Measurements from ENCODE around the gene ANKS1B. TPM values are rescaled to one million over a fixed set of nuclear protein-coding genes. Genes with fewer than 3 reads are reported as not detected.

Gene ANKS1B
- polyA plus RNA-seq, 3 donors: not detected

- 100% methylated on average over 1 of the region's 3 CpGs for WGBS (ENCODE audit: insufficient coverage)
- intact Hi-C loops (cut with micrococcal nuclease): no loop called here
- H3K9me3 ChIP-seq (replicated peaks in 1 of 2; ENCODE audit: control insufficient read depth in 1 of 2, insufficient read depth in 1 of 2, low read length in 2 of 2): no peaks in the 10 kb centered on the region
- H3K9ac ChIP-seq (ENCODE audit: insufficient read depth, low read length, poor library complexity, severe bottlenecking): no peak overlapping the region
- Mint-ChIP-seq H3K27ac (no peak overlapping the region), H3K27me3 (ENCODE audit: low read depth in 3 of 3) (peaks cover 4 to 15% (median 7%) of the 10 kb centered on the region in 3 donors), H3K4me1 (no peaks in the 10 kb centered on the region), H3K36me3 (no peaks in the 10 kb centered on the region), H3K4me3 (no peak overlapping the region), H3K9me3 (peaks cover 0 to under 1% (median 0%) of the 10 kb centered on the region in 7 donors)
- TF ChIP-seq, protein P1, sequence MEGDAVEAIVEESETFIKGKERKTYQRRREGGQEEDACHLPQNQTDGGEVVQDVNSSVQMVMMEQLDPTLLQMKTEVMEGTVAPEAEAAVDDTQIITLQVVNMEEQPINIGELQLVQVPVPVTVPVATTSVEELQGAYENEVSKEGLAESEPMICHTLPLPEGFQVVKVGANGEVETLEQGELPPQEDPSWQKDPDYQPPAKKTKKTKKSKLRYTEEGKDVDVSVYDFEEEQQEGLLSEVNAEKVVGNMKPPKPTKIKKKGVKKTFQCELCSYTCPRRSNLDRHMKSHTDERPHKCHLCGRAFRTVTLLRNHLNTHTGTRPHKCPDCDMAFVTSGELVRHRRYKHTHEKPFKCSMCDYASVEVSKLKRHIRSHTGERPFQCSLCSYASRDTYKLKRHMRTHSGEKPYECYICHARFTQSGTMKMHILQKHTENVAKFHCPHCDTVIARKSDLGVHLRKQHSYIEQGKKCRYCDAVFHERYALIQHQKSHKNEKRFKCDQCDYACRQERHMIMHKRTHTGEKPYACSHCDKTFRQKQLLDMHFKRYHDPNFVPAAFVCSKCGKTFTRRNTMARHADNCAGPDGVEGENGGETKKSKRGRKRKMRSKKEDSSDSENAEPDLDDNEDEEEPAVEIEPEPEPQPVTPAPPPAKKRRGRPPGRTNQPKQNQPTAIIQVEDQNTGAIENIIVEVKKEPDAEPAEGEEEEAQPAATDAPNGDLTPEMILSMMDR (IDR thresholded peaks at IDR 0.05): no peak
- H3K27me3 ChIP-seq (ENCODE audit: control insufficient read depth in 2 of 2, insufficient read depth in 2 of 2, low read length in 2 of 2): peaks cover 6 to 8% of the 10 kb centered on the region in 2 donors
- H3K4me3 ChIP-seq (replicated peaks in 1 of 3; ENCODE audit: low read depth in 2 of 3, low read length in 3 of 3): no peak overlapping the region
- no peaks in the 10 kb centered on the region for H3K4me1 ChIP-seq (ENCODE audit: control insufficient read depth in 1 of 2, insufficient read depth in 2 of 2, low read length in 2 of 2)
- H4K20me1 ChIP-seq (ENCODE audit: insufficient read depth, low read length): no peaks in the 10 kb centered on the region
- no peak overlapping the region for H3K27ac ChIP-seq (ENCODE audit: low read depth in 1 of 2, low read length in 2 of 2)
- no peaks in the 10 kb centered on the region for H3K36me3 ChIP-seq (replicated peaks in 1 of 2; ENCODE audit: control insufficient read depth in 1 of 2, insufficient read depth in 2 of 2, low read length in 2 of 2)
- DNase-seq: no peak
- no peak overlapping the region for H2AFZ ChIP-seq (ENCODE audit: insufficient read depth, low read depth, low read length, poor library complexity, severe bottlenecking)
- no peaks in the 10 kb centered on the region for H3K79me2 ChIP-seq (ENCODE audit: insufficient read depth, low read length)
- no peak overlapping the region for H3K4me2 ChIP-seq (replicated peaks; ENCODE audit: extremely low read depth, low read length, poor library complexity, severe bottlenecking)
These were observed 862.2 kb downstream of the ANKS1B start for GRCh38 chr12:99122496-99122895.

- no peak overlapping the region for H3K4me3 Mint-ChIP-seq
- no peak overlapping the region for H3K4me2 ChIP-seq (replicated peaks; ENCODE audit: extremely low read depth, low read length, poor library complexity, severe bottlenecking)
- no peak for DNase-seq
- no peaks in the 10 kb centered on the region for H3K79me2 ChIP-seq (ENCODE audit: insufficient read depth, low read length)
- no peak overlapping the region for H3K9ac ChIP-seq (ENCODE audit: insufficient read depth, low read length, poor library complexity, severe bottlenecking)
- WGBS (ENCODE audit: insufficient coverage): 100% methylated on average over 3 of the region's 4 CpGs
- H3K4me1 ChIP-seq (ENCODE audit: control insufficient read depth in 1 of 2, insufficient read depth in 2 of 2, low read length in 2 of 2): no peaks in the 10 kb centered on the region
- no peak overlapping the region for H3K4me3 ChIP-seq (replicated peaks in 1 of 3; ENCODE audit: low read depth in 2 of 3, low read length in 3 of 3)
- no peaks in the 10 kb centered on the region for H3K36me3 Mint-ChIP-seq
- no peaks in the 10 kb centered on the region for H3K36me3 ChIP-seq (replicated peaks in 1 of 2; ENCODE audit: control insufficient read depth in 1 of 2, insufficient read depth in 2 of 2, low read length in 2 of 2)
- H3K27me3 ChIP-seq (ENCODE audit: control insufficient read depth in 2 of 2, insufficient read depth in 2 of 2, low read length in 2 of 2): peaks cover 6 to 8% of the 10 kb centered on the region in 2 donors
- H4K20me1 ChIP-seq (ENCODE audit: insufficient read depth, low read length): no peaks in the 10 kb centered on the region
- no peak overlapping the region for H3K27ac Mint-ChIP-seq
- H3K9me3 ChIP-seq (replicated peaks in 1 of 2; ENCODE audit: control insufficient read depth in 1 of 2, insufficient read depth in 1 of 2, low read length in 2 of 2): no peaks in the 10 kb centered on the region
- no peak overlapping the region for H2AFZ ChIP-seq (ENCODE audit: insufficient read depth, low read depth, low read length, poor library complexity, severe bottlenecking)
- TF ChIP-seq, protein P1 (IDR thresholded peaks at IDR 0.05): no peak
- no peak overlapping the region for H3K27ac ChIP-seq (ENCODE audit: low read depth in 1 of 2, low read length in 2 of 2)
- intact Hi-C loops (cut with micrococcal nuclease): no loop called here
- peaks cover 0 to 4% (median 0%) of the 10 kb centered on the region in 7 donors for H3K9me3 Mint-ChIP-seq
- H3K4me1 Mint-ChIP-seq: no peaks in the 10 kb centered on the region
- H3K27me3 Mint-ChIP-seq (ENCODE audit: low read depth in 3 of 3): peaks cover 2 to 15% (median 7%) of the 10 kb centered on the region in 3 donors
These were observed 863.2 kb downstream of the ANKS1B start for GRCh38 chr12:99121546-99121945.

All from CD14-positive monocyte (primary cell).